Hindlimb muscle (tissue), 1 donor: Measurements from ENCODE around the gene ROBO4. TPM values are rescaled to one million over a fixed set of nuclear protein-coding genes. Genes with fewer than 3 reads are reported as not detected.
A peak's percentile ranks its signal among the peaks of the same experiment; 100 is the strongest.

Experiments
- DNase-seq: peaks from one replicate; pipeline ENCODE4 v3.0.0-alpha.2; 2013
- polyA plus RNA-seq: library from polyadenylated mRNA; unstranded; fragments of 120-200 nt; gene quantifications from one replicate; pipeline ENCODE4 v1.2.1, GENCODE V29; 2013; ENCODE audit not compliant: insufficient read length

The ROBO4 gene
- polyA plus RNA-seq, 1 donor, result 43.3 TPM

DNA sequence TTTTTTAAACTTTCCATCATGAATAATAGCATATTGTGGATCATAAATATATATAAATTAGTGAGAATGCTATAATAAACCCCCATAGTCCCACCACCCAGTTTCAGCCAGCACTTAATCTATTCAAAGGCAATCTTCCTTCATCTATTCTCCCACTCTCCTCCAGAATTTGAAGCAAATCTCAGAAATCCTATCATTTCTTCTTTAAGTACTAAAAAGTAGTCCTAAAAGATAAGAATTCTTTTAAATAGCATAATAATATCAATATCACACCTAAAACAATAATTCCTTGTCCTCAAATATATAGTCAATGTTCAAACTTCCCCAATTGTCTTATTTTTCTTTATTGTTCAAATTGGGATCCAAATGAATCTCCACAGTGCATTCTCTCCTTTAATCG, 57.0 kb downstream of the ROBO4 start:
- no peak for DNase-seq

DNA sequence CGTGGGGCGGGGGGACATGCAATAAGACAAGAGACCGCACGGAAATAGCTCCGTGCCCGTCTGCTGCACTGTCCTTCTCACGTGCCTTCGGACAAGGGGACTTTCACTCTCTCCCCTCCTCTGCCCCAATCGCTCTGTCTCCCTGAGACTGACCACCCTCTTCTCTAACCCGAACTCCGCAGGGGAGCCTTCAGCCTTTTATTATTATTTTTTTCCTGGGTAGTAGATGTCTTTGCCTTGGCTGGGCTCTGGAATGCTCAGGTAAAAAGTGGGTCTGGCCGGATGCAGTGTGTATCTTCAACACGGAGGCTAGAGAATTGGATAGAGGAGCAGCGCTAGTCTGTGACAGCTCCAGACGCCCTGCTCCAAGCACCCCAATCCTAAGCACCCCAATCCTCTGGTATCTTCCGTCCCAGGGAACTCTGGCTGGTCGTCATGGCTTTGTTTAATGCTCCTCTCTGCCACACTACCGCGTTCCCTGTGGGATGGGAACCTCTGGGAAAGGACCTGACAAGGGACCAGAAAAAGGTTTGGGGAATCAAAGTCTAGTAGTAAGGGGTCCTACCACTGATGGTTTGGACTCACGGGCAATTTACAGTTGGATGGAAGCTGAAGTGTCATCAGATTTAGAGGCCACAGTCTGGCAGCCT, 57.6 kb downstream of the ROBO4 start:
- no peak for DNase-seq

GRCh38 chr11:124839128-124839971, 58.3 kb downstream of the ROBO4 start:
- DNase-seq, result no peak

DNA sequence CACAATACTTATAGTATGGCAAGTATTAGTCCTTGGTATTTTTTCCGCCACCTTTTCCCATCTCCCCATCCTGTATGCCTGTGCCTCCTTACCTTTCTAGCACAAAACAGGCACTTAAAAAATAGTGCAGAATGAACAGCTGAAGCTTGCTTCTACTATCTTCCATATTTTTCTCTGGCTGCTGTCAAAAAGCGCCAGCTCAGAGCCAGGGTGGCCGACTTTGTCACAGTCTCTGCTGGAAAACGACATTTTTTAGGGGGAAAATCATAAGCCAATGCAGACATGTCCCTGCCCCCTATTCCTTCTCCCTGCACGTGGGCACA, 58.9 kb downstream of the ROBO4 start:
- no peak for DNase-seq

DNA sequence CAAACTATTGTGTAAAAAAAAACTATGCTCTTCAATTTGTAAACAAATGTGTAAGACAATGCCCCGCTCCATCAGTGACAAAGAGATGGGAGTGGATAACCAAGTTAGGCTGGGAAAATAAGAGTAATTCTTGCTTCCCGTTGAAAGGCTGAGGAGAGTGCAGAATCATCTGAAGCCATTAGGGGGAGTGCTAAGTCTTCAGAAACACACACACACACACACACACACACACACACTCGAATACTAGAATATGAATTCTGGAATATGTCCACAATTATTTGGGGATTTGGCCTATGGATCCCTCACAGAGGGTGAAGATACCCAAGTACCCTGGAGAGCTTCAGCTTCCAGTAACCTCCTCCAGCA, 60.2 kb downstream of the ROBO4 start:
- DNase-seq, result peak; percentile 54

DNA sequence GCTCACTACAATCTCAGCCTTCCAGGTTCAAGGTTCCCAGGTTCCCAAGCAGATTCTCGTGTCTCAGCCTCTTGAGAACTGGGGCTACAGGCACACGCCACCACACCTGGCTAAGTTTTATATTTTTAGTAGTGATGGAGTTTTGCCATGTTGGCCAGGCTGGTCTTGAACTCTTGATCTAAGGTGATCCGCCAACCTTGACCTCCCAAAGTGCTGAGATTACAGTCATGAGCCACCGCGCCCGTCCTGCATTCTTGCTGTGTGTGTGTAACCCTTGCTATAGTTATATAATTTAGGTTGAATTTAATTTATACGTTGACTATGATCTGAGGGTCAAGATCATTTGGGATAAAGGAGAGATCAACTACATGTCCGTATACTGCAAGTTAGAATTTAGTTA, 61.7 kb downstream of the ROBO4 start:
- no peak for DNase-seq

- DNase-seq, result no peak
Observed at GRCh38 chr11:124834526-124835180, 63.0 kb downstream of the ROBO4 start.

Other genes with a start within 250 kb of the ROBO4 start
- gene SIAE, start 224.1 kb downstream of the ROBO4 start, polyA plus RNA-seq, result 8.9 TPM
- gene SPA17, start 224.0 kb downstream of the ROBO4 start, polyA plus RNA-seq, result 2.1 TPM
- gene NRGN, start 157.9 kb downstream of the ROBO4 start, polyA plus RNA-seq, result 5.3 TPM
- 1.0 TPM for gene VSIG2, start 145.6 kb downstream of the ROBO4 start, polyA plus RNA-seq
- 65.1 TPM for gene ESAM, start 135.6 kb downstream of the ROBO4 start, polyA plus RNA-seq
- 15.9 TPM for gene MSANTD2, start 97.5 kb downstream of the ROBO4 start, polyA plus RNA-seq
- gene ROBO3, start 32.4 kb downstream of the ROBO4 start, polyA plus RNA-seq, result 31.8 TPM
- 0.26 TPM for gene HEPN1, start 21.4 kb upstream of the ROBO4 start, polyA plus RNA-seq
- gene HEPACAM, start 38.2 kb upstream of the ROBO4 start, polyA plus RNA-seq, result 0.22 TPM
- 2.7 TPM for gene CCDC15, start 56.3 kb upstream of the ROBO4 start, polyA plus RNA-seq
- gene SLC37A2, start 165.4 kb upstream of the ROBO4 start, polyA plus RNA-seq, result 5.3 TPM
- gene TMEM218, start 213.8 kb upstream of the ROBO4 start, polyA plus RNA-seq, result 23.3 TPM